ENCODE measurements around the gene TBCA.
"Not testable (repeated sequence)": the region's sequence is repeated elsewhere in the genome, so short reads cannot be mapped to it uniquely, and the experiment has no call there.

Gene TBCA

DNA sequence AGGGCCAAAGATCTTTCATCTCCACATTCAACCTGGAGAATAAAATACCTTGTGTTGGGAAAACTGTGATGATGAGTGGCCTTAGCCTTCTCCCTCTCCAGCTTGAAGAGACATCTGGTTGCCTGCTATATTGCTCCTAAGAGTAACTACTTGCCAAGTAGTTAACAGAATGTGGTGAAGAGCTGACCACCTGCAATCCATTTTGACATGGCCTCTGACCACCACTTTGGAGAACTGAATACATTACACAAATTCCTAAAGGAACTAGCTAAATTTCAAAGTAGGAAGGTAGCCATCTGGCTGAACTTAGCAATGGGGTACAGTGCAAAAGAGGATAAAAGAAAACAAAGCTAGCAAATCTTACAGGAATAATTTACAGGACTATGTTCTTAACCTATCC is 7.2 kb downstream of the TBCA start:
- Histone ChIP-seq H3K36me3 (ENCODE audit: control insufficient read depth, insufficient read depth, low read length) (peaks cover 7% of the 10 kb centered on the region), H3K4me1 (ENCODE audit: control insufficient read depth, insufficient read depth, low read length) (no peaks in the 10 kb centered on the region), H3K27ac (ENCODE audit: low read depth, low read length) (no peak overlapping the region), H3K27me3 (ENCODE audit: control insufficient read depth, insufficient read depth, low read length) (no peaks in the 10 kb centered on the region), H3K4me3 (ENCODE audit: low read length) (no peak overlapping the region), H3K9ac (ENCODE audit: low read length) (no peak overlapping the region)

DNA sequence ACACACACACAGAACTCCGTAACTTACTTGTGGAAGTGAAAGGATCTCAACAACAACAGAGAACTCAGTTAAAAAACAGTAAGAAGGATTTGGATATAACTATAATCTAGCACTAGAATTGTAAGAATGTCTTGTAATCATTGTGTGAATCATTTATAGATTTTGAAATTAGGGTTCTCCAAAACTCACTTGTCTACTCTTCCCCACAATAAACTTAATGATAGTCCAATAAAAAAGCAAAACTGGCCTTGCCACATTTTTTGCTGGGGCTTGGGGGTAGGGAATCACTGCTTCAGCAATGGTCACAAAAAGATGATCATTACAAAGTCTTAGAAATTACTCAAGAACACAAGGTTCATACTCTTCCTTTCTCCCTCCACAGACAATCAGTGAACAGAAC is 8.8 kb downstream of the TBCA start:
- Histone ChIP-seq H3K4me3 (ENCODE audit: low read length) (no peak overlapping the region), H3K27me3 (ENCODE audit: control insufficient read depth, insufficient read depth, low read length) (no peaks in the 10 kb centered on the region), H3K9ac (ENCODE audit: low read length) (no peak overlapping the region), H3K27ac (ENCODE audit: low read depth, low read length) (no peak overlapping the region), H3K4me1 (ENCODE audit: control insufficient read depth, insufficient read depth, low read length) (no peaks in the 10 kb centered on the region), H3K36me3 (ENCODE audit: control insufficient read depth, insufficient read depth, low read length) (peaks cover 7% of the 10 kb centered on the region)

- Histone ChIP-seq H3K4me3 (ENCODE audit: low read length) (no peak overlapping the region), H3K27me3 (ENCODE audit: control insufficient read depth, insufficient read depth, low read length) (no peaks in the 10 kb centered on the region), H3K9ac (ENCODE audit: low read length) (no peak overlapping the region), H3K36me3 (ENCODE audit: control insufficient read depth, insufficient read depth, low read length) (no peaks in the 10 kb centered on the region), H3K4me1 (ENCODE audit: control insufficient read depth, insufficient read depth, low read length) (peaks cover 4% of the 10 kb centered on the region), H3K27ac (ENCODE audit: low read depth, low read length) (no peak overlapping the region)
These were observed 14.5 kb downstream of the TBCA start for GRCh38 chr5:77761606-77762005.

- Histone ChIP-seq H3K9ac (ENCODE audit: low read length) (no peak overlapping the region), H3K4me1 (ENCODE audit: control insufficient read depth, insufficient read depth, low read length) (peaks cover 4% of the 10 kb centered on the region), H3K27me3 (ENCODE audit: control insufficient read depth, insufficient read depth, low read length) (no peaks in the 10 kb centered on the region), H3K4me3 (ENCODE audit: low read length) (no peak overlapping the region), H3K36me3 (ENCODE audit: control insufficient read depth, insufficient read depth, low read length) (no peaks in the 10 kb centered on the region), H3K27ac (ENCODE audit: low read depth, low read length) (no peak overlapping the region)
These were observed 17.8 kb downstream of the TBCA start for GRCh38 chr5:77758141-77758938.

- no peaks in the 10 kb centered on the region for H3K4me1 ChIP-seq (ENCODE audit: control insufficient read depth, insufficient read depth, low read length)
- no peak overlapping the region for H3K4me3 ChIP-seq (ENCODE audit: low read length)
- no peak overlapping the region for H3K27ac ChIP-seq (ENCODE audit: low read depth, low read length)
- no peaks in the 10 kb centered on the region for H3K27me3 ChIP-seq (ENCODE audit: control insufficient read depth, insufficient read depth, low read length)
- H3K36me3 ChIP-seq (ENCODE audit: control insufficient read depth, insufficient read depth, low read length), result no peaks in the 10 kb centered on the region
- H3K9ac ChIP-seq (ENCODE audit: low read length), result no peak overlapping the region
These were observed 24.7 kb downstream of the TBCA start for GRCh38 chr5:77751328-77752023.

DNA sequence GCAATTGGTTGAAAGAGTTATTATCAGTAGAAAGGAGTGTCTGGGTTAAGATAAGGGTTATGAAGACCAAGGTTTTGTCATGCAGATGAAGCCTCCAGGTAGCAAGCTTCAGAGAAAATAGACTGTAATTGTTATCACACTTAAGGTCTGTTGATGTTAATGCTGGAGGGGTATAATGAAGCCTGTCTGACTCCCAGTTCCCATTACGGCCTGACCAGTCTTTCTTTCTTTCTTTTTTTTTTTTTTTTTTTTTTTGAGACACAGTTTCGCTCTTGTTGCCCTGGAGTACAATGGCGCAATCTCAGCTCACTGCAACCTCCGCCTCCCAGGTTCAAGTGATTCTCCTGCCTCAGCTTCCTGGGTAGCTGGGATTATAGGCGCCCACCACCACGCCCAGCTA is 25.2 kb downstream of the TBCA start:
- not testable (repeated sequence) for H3K9ac ChIP-seq (ENCODE audit: low read length); H3K27me3 ChIP-seq (ENCODE audit: control insufficient read depth, insufficient read depth, low read length); H3K4me3 ChIP-seq (ENCODE audit: low read length); H3K27ac ChIP-seq (ENCODE audit: low read depth, low read length); H3K36me3 ChIP-seq (ENCODE audit: control insufficient read depth, insufficient read depth, low read length); H3K4me1 ChIP-seq (ENCODE audit: control insufficient read depth, insufficient read depth, low read length)

- Histone ChIP-seq H3K27me3 (ENCODE audit: control insufficient read depth, insufficient read depth, low read length) (no peaks in the 10 kb centered on the region), H3K4me1 (ENCODE audit: control insufficient read depth, insufficient read depth, low read length) (no peaks in the 10 kb centered on the region), H3K36me3 (ENCODE audit: control insufficient read depth, insufficient read depth, low read length) (no peaks in the 10 kb centered on the region), H3K27ac (ENCODE audit: low read depth, low read length) (no peak overlapping the region), H3K9ac (ENCODE audit: low read length) (no peak overlapping the region), H3K4me3 (ENCODE audit: low read length) (no peak overlapping the region)
These were observed 28.0 kb downstream of the TBCA start for GRCh38 chr5:77748160-77748559.

DNA sequence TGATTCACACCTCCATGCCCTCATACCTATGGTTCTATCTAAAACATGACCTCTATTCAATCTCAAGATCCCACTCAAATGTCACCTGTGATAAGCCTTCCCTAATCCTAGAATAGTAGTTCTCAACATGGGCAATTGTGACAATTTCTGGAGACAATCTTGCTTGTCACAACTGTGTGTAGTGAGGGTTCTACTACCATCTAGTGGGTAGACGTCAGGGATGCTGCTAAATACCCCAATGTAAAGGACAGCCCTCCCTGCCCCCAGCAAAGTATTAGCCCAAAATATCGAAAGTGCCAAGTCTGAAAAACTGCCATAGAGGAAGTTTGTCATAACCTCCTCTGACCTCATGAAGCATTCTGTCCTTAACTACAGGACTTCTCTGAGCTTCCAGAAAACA is 32.0 kb downstream of the TBCA start:
- Histone ChIP-seq H3K27me3 (ENCODE audit: control insufficient read depth, insufficient read depth, low read length) (no peaks in the 10 kb centered on the region), H3K9ac (ENCODE audit: low read length) (no peak overlapping the region), H3K27ac (ENCODE audit: low read depth, low read length) (no peak overlapping the region), H3K4me3 (ENCODE audit: low read length) (no peak overlapping the region), H3K36me3 (ENCODE audit: control insufficient read depth, insufficient read depth, low read length) (no peaks in the 10 kb centered on the region), H3K4me1 (ENCODE audit: control insufficient read depth, insufficient read depth, low read length) (no peaks in the 10 kb centered on the region)

DNA sequence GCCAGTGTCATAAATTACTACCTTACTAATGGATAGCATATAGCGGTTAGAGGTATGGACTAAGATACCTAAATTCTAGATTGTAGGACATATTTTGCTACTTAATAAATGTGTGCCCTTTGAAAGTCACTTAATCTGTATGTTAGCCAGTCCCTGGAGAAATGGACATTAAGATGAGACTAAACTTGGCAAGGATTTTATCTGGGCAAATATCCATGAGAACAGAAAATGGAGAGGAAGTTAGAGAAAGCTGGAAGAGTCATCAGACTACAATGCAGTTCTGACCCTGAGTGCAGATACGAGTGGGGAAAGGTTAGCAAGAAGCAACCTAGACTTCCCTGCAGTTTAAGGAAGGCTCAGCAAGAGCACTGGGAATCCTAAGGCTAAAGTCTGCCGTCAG is 33.0 kb downstream of the TBCA start:
- Histone ChIP-seq H3K9ac (ENCODE audit: low read length) (no peak overlapping the region), H3K4me3 (ENCODE audit: low read length) (no peak overlapping the region), H3K4me1 (ENCODE audit: control insufficient read depth, insufficient read depth, low read length) (no peaks in the 10 kb centered on the region), H3K27me3 (ENCODE audit: control insufficient read depth, insufficient read depth, low read length) (no peaks in the 10 kb centered on the region), H3K27ac (ENCODE audit: low read depth, low read length) (no peak overlapping the region), H3K36me3 (ENCODE audit: control insufficient read depth, insufficient read depth, low read length) (no peaks in the 10 kb centered on the region)

DNA sequence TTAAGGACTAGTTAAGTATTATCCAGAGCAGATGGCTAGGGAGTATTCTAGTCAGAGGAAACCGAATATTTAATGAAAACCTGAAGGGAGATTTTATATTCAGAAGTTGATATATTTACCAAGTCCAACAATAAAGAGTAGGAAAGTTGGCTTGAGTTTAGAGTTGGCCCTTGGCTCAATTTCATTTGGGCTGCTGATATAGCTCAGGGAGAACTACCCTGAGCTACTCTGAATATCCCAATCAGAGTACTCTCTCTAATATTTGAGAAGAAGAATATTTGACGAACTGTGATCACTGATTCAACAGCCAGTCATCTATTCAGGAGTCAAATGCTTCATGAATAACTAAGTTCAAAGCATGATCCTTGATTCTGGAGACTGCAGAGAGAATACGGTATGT is 34.5 kb downstream of the TBCA start:
- no peaks in the 10 kb centered on the region for H3K4me1 ChIP-seq (ENCODE audit: control insufficient read depth, insufficient read depth, low read length)
- no peaks in the 10 kb centered on the region for H3K36me3 ChIP-seq (ENCODE audit: control insufficient read depth, insufficient read depth, low read length)
- no peaks in the 10 kb centered on the region for H3K27me3 ChIP-seq (ENCODE audit: control insufficient read depth, insufficient read depth, low read length)
- no peak overlapping the region for H3K9ac ChIP-seq (ENCODE audit: low read length)
- H3K27ac ChIP-seq (ENCODE audit: low read depth, low read length), result no peak overlapping the region
- H3K4me3 ChIP-seq (ENCODE audit: low read length), result no peak overlapping the region

DNA sequence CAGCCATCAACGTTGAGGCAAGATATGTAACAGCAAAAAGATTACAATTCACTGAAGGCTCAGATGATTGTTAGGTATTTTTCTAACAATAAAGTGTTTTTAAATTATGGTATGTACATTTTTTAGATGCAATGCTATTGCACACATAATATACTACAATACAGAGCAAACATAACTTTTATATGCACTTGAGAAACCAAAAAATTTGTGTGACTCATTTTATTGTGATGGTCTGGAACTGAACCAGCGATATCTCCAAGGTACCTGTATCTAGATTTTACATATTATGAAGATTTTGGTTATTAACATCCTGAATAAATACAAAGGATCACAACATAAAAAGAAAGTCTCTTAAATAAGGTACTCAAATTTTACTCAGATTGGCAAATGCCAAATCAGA is 41.3 kb downstream of the TBCA start:
- Histone ChIP-seq H3K4me1 (ENCODE audit: control insufficient read depth, insufficient read depth, low read length) (no peaks in the 10 kb centered on the region), H3K27me3 (ENCODE audit: control insufficient read depth, insufficient read depth, low read length) (no peaks in the 10 kb centered on the region), H3K27ac (ENCODE audit: low read depth, low read length) (no peak overlapping the region), H3K9ac (ENCODE audit: low read length) (no peak overlapping the region), H3K4me3 (ENCODE audit: low read length) (no peak overlapping the region), H3K36me3 (ENCODE audit: control insufficient read depth, insufficient read depth, low read length) (no peaks in the 10 kb centered on the region)

DNA sequence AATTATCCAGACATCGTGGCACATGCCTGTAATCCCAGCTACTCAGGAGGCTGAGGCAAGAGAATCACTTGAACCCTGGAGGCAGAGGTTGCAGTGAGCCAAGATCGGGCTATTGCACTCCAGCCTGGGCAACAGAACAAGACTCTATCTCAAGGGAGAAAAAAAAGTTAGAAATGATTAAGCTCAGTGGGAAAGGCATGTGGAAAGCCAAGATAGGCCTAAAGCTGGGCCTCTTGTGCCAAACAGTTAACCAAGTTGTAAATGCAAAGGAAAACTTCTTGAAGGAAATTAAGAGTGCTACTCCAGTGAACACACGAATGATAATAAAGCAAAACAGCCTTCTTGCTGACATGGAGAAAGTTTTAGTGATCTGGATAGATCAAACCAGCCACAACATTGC is 43.0 kb downstream of the TBCA start:
- Histone ChIP-seq H3K4me1 (ENCODE audit: control insufficient read depth, insufficient read depth, low read length) (no peaks in the 10 kb centered on the region), H3K9ac (ENCODE audit: low read length) (no peak overlapping the region), H3K27me3 (ENCODE audit: control insufficient read depth, insufficient read depth, low read length) (no peaks in the 10 kb centered on the region), H3K27ac (ENCODE audit: low read depth, low read length) (no peak overlapping the region), H3K4me3 (ENCODE audit: low read length) (no peak overlapping the region), H3K36me3 (ENCODE audit: control insufficient read depth, insufficient read depth, low read length) (no peaks in the 10 kb centered on the region)

- H3K4me3 ChIP-seq (ENCODE audit: low read length), result no peak overlapping the region
- H3K4me1 ChIP-seq (ENCODE audit: control insufficient read depth, insufficient read depth, low read length), result no peaks in the 10 kb centered on the region
- H3K27me3 ChIP-seq (ENCODE audit: control insufficient read depth, insufficient read depth, low read length), result no peaks in the 10 kb centered on the region
- no peaks in the 10 kb centered on the region for H3K36me3 ChIP-seq (ENCODE audit: control insufficient read depth, insufficient read depth, low read length)
- H3K27ac ChIP-seq (ENCODE audit: low read depth, low read length), result no peak overlapping the region
- no peak overlapping the region for H3K9ac ChIP-seq (ENCODE audit: low read length)
These were observed 48.9 kb downstream of the TBCA start for GRCh38 chr5:77727190-77727589.

All from rectal smooth muscle tissue (tissue), 1 donor.